Mesothelial cell of epicardium (in vitro differentiated cells): ENCODE data around the gene FSCN2. TPM values are rescaled to one million over a fixed set of nuclear protein-coding genes. Genes with fewer than 3 reads are reported as not detected.

Experiments used
- DNase-seq, 2 experiments: peaks; one replicate each; pipeline ENCODE4 v3.0.0; 2021; ENCODE audit warnings: low spot score in 2 of 2; ENCODE audit not compliant: unreplicated experiment in 2 of 2
- H3K27ac Mint-ChIP-seq: 2 replicates; pipeline ENCODE4 v1.8.0; 2021; ENCODE audit warnings: mixed read lengths
- H3K27me3 Mint-ChIP-seq: 2 replicates; pipeline ENCODE4 v1.8.0; 2021; ENCODE audit warnings: low read depth, mixed read lengths
- H3K36me3 Mint-ChIP-seq: 2 replicates; pipeline ENCODE4 v1.8.0; 2021; ENCODE audit warnings: mixed read lengths
- H3K4me1 Mint-ChIP-seq: 2 replicates; pipeline ENCODE4 v1.8.0; 2021; ENCODE audit warnings: mixed read lengths
- H3K4me3 Mint-ChIP-seq: 2 replicates; pipeline ENCODE4 v1.8.0; 2021; ENCODE audit warnings: mild to moderate bottlenecking, moderate library complexity, mixed read lengths
- H3K9me3 Mint-ChIP-seq: 2 replicates; pipeline ENCODE4 v1.8.0; 2021; ENCODE audit warnings: mixed read lengths
- total RNA-seq: library from RNA; stranded (reverse); gene quantifications from 3 replicates; pipeline ENCODE4 v1.2.1, GENCODE V29; 2021
- TF ChIP-seq, protein P1 (sequence below): fragments of 200-600 bp; sonication (generic); IDR thresholded peaks from one replicate; pipeline ENCODE4 v1.5.0; 2021; ENCODE audit warnings: antibody characterized with exemption; ENCODE audit not compliant: unreplicated experiment

Gene FSCN2
- total RNA-seq, 1 donor from 2014 or later = 17.3 TPM

DNA sequence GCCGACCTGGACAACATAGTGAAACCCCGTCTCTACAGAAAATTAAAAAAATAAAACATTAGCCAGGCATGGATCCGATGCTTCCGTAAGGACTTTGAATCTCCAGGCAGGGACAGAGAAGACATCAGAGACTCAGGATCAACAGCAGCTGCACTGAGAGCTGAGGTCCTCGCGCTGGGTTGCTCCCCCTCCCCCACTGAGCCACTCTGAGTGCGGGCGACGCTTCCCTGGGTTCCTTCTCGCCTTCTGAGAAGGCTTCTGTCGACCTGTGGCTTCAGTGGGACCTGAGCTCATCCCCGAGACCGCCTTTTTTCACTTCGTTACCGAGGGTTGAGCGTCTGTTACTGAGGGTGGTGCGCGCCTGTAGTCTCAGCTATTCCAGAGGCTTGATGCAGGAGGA, 36.0 kb upstream of the FSCN2 start:
- Mint-ChIP-seq H3K4me3 (no peak overlapping the region), H3K36me3 (no peaks in the 10 kb centered on the region), H3K9me3 (no peaks in the 10 kb centered on the region), H3K27me3 (peaks cover 29% of the 10 kb centered on the region), H3K27ac (no peak overlapping the region), H3K4me1 (peaks cover 13% of the 10 kb centered on the region)
- DNase-seq = no peak
- TF ChIP-seq, protein P1, sequence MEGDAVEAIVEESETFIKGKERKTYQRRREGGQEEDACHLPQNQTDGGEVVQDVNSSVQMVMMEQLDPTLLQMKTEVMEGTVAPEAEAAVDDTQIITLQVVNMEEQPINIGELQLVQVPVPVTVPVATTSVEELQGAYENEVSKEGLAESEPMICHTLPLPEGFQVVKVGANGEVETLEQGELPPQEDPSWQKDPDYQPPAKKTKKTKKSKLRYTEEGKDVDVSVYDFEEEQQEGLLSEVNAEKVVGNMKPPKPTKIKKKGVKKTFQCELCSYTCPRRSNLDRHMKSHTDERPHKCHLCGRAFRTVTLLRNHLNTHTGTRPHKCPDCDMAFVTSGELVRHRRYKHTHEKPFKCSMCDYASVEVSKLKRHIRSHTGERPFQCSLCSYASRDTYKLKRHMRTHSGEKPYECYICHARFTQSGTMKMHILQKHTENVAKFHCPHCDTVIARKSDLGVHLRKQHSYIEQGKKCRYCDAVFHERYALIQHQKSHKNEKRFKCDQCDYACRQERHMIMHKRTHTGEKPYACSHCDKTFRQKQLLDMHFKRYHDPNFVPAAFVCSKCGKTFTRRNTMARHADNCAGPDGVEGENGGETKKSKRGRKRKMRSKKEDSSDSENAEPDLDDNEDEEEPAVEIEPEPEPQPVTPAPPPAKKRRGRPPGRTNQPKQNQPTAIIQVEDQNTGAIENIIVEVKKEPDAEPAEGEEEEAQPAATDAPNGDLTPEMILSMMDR = no peak

GRCh38 chr17:81492706-81493105, 35.5 kb upstream of the FSCN2 start:
- Mint-ChIP-seq H3K4me3 (no peak overlapping the region), H3K36me3 (no peaks in the 10 kb centered on the region), H3K27ac (no peak overlapping the region), H3K4me1 (peaks cover 13% of the 10 kb centered on the region), H3K27me3 (peaks cover 29% of the 10 kb centered on the region), H3K9me3 (no peaks in the 10 kb centered on the region)
- TF ChIP-seq, protein P1 = no peak
- no peak for DNase-seq

- H3K9me3 Mint-ChIP-seq = no peaks in the 10 kb centered on the region
- peaks cover 29% of the 10 kb centered on the region for H3K27me3 Mint-ChIP-seq
- no peaks in the 10 kb centered on the region for H3K36me3 Mint-ChIP-seq
- no peak for DNase-seq
- TF ChIP-seq, protein P1 = no peak
- peaks cover 13% of the 10 kb centered on the region for H3K4me1 Mint-ChIP-seq
- no peak overlapping the region for H3K4me3 Mint-ChIP-seq
- H3K27ac Mint-ChIP-seq = no peak overlapping the region
These were observed 34.8 kb upstream of the FSCN2 start for GRCh38 chr17:81493198-81494038.

- no peak for DNase-seq
- peaks cover 8% of the 10 kb centered on the region for H3K4me1 Mint-ChIP-seq
- H3K27me3 Mint-ChIP-seq = peaks cover 26% of the 10 kb centered on the region
- no peaks in the 10 kb centered on the region for H3K36me3 Mint-ChIP-seq
- H3K4me3 Mint-ChIP-seq = no peak overlapping the region
- no peaks in the 10 kb centered on the region for H3K9me3 Mint-ChIP-seq
- TF ChIP-seq, protein P1 = no peak
- no peak overlapping the region for H3K27ac Mint-ChIP-seq
These were observed 33.4 kb upstream of the FSCN2 start for GRCh38 chr17:81494626-81495377.

DNA sequence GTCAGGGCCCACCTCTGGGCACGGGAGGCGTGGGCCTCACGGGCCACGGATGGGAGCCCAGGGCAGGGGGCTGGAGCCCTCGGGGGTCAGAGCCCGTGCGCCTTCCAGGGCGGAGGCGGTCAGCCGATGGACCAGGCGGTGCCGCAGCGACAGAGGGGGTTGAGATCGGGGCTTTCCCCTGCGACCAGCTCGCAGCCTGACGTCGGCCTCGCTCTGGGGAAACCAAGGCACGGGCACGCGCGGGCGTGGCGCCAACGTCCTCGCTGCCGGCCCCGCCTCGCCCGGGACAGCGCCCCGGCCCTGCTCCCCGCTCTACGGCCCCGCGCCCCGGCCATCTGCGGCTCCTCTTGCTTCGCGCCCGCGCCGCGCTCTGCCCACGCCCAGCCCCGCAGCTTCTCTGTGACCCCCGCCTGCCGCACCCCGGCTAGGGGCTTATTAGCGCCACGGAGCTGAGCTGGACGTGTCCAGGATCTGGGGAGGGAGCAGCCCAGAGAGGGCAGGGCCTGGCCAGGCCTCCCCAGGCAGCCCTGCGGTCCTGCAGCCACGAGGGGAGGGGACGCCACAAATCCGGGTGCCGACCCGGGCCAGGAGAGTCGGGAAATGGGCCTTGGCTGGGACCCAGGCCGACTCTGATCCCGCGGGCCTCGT, 29.1 kb upstream of the FSCN2 start:
- TF ChIP-seq, protein P1 = no peak
- DNase-seq = no peak
- H3K4me3 Mint-ChIP-seq = no peak overlapping the region
- peaks cover 8% of the 10 kb centered on the region for H3K27me3 Mint-ChIP-seq
- H3K36me3 Mint-ChIP-seq = no peaks in the 10 kb centered on the region
- no peak overlapping the region for H3K27ac Mint-ChIP-seq
- no peaks in the 10 kb centered on the region for H3K9me3 Mint-ChIP-seq
- H3K4me1 Mint-ChIP-seq = peaks cover 6% of the 10 kb centered on the region
